LNCAP (cell line): ENCODE measurements around the gene SYTL1.

ENCODE experiments used
- CTCF ChIP-seq: fragments of 450-650 bp; IDR thresholded peaks from 2 replicates; pipeline ENCODE4 v1.5.1; 2017; ENCODE audit warnings: mild to moderate bottlenecking

Gene SYTL1

GRCh38 chr1:27363766-27364695, 22.2 kb downstream of the SYTL1 start:
- TF ChIP-seq CTCF, result no peak

GRCh38 chr1:27364696-27365371, 23.0 kb downstream of the SYTL1 start:
- no peak for TF ChIP-seq CTCF

GRCh38 chr1:27365372-27366112, 23.7 kb downstream of the SYTL1 start:
- no peak for TF ChIP-seq CTCF

- no peak for TF ChIP-seq CTCF
Measured at GRCh38 chr1:27366113-27366410, 24.2 kb downstream of the SYTL1 start.

GRCh38 chr1:27366411-27367159, 24.8 kb downstream of the SYTL1 start, which contains the start of gene MAP3K6:
Gene MAP3K6, minus strand, starts transcription at chr1:27366961. Its CDS starts 364 bp downstream, at chr1:27366597.
- peak; percentile 76 for TF ChIP-seq CTCF

- TF ChIP-seq CTCF, result no peak
Measured at GRCh38 chr1:27367160-27367650, 25.4 kb downstream of the SYTL1 start.
